ENCODE data around the gene EVI5L. TPM values are rescaled to one million over a fixed set of nuclear protein-coding genes. Genes with fewer than 3 reads are reported as not detected.

The EVI5L gene
- total RNA-seq, 3 donors from 2014 or later = 6.6 to 7.5 (median 7.1) TPM

- Mint-ChIP-seq H3K9me3 (no peaks in the 10 kb centered on the region), H3K36me3 (ENCODE audit: insufficient read depth) (no peaks in the 10 kb centered on the region), H3K4me3 (no peak overlapping the region), H3K27me3 (ENCODE audit: low read depth) (peaks cover 23% of the 10 kb centered on the region), H3K4me1 (ENCODE audit: low read depth) (no peaks in the 10 kb centered on the region)
- no peak for DNase-seq
- ATAC-seq = no peak
Measured at GRCh38 chr19:7895565-7895964, 65.5 kb downstream of the EVI5L start.

GRCh38 chr19:7897292-7897691 is 67.3 kb downstream of the EVI5L start:
- Mint-ChIP-seq H3K4me3 (no peak overlapping the region), H3K9me3 (no peaks in the 10 kb centered on the region), H3K36me3 (ENCODE audit: insufficient read depth) (no peaks in the 10 kb centered on the region), H3K4me1 (ENCODE audit: low read depth) (no peaks in the 10 kb centered on the region), H3K27me3 (ENCODE audit: low read depth) (peaks cover 18% of the 10 kb centered on the region)
- no peak for DNase-seq
- ATAC-seq = no peak

GRCh38 chr19:7898967-7899366 is 68.9 kb downstream of the EVI5L start:
- ATAC-seq = no peak
- no peak overlapping the region for H3K4me3 Mint-ChIP-seq
- no peaks in the 10 kb centered on the region for H3K36me3 Mint-ChIP-seq (ENCODE audit: insufficient read depth)
- no peaks in the 10 kb centered on the region for H3K9me3 Mint-ChIP-seq
- H3K4me1 Mint-ChIP-seq (ENCODE audit: low read depth) = peaks cover 2% of the 10 kb centered on the region
- DNase-seq = no peak
- peaks cover 14% of the 10 kb centered on the region for H3K27me3 Mint-ChIP-seq (ENCODE audit: low read depth)

- Mint-ChIP-seq H3K36me3 (ENCODE audit: insufficient read depth) (no peaks in the 10 kb centered on the region), H3K4me1 (ENCODE audit: low read depth) (peaks cover 7% of the 10 kb centered on the region), H3K27me3 (ENCODE audit: low read depth) (peaks cover 6% of the 10 kb centered on the region), H3K4me3 (no peak overlapping the region), H3K9me3 (no peaks in the 10 kb centered on the region)
- DNase-seq (no peak), ATAC-seq (no peak)
Measured at GRCh38 chr19:7899751-7900378, 69.8 kb downstream of the EVI5L start.

- Mint-ChIP-seq H3K4me3 (no peak overlapping the region), H3K4me1 (ENCODE audit: low read depth) (peaks cover 11% of the 10 kb centered on the region), H3K9me3 (no peaks in the 10 kb centered on the region), H3K27me3 (ENCODE audit: low read depth) (peaks cover 1% of the 10 kb centered on the region), H3K36me3 (ENCODE audit: insufficient read depth) (peaks cover 2% of the 10 kb centered on the region)
- ATAC-seq = no peak
- DNase-seq = no peak
Measured at GRCh38 chr19:7900401-7900870, 70.4 kb downstream of the EVI5L start.

GRCh38 chr19:7900931-7901330 is 70.9 kb downstream of the EVI5L start:
- Mint-ChIP-seq H3K4me3 (no peak overlapping the region), H3K4me1 (ENCODE audit: low read depth) (peaks cover 15% of the 10 kb centered on the region), H3K27me3 (ENCODE audit: low read depth) (peaks cover 1% of the 10 kb centered on the region), H3K9me3 (no peaks in the 10 kb centered on the region), H3K36me3 (ENCODE audit: insufficient read depth) (peaks cover 2% of the 10 kb centered on the region)
- no peak for ATAC-seq
- DNase-seq = no peak

- Mint-ChIP-seq H3K27me3 (ENCODE audit: low read depth) (peaks cover 1% of the 10 kb centered on the region), H3K4me3 (no peak overlapping the region), H3K9me3 (no peaks in the 10 kb centered on the region), H3K36me3 (ENCODE audit: insufficient read depth) (peaks cover 2% of the 10 kb centered on the region), H3K4me1 (ENCODE audit: low read depth) (peaks cover 15% of the 10 kb centered on the region)
- DNase-seq = no peak
- no peak for ATAC-seq
Measured at GRCh38 chr19:7901337-7901736, 71.3 kb downstream of the EVI5L start.

GRCh38 chr19:7902796-7903243 is 72.8 kb downstream of the EVI5L start:
- no peak for DNase-seq
- no peaks in the 10 kb centered on the region for H3K27me3 Mint-ChIP-seq (ENCODE audit: low read depth)
- no peaks in the 10 kb centered on the region for H3K9me3 Mint-ChIP-seq
- H3K36me3 Mint-ChIP-seq (ENCODE audit: insufficient read depth) = peaks cover 2% of the 10 kb centered on the region
- H3K4me1 Mint-ChIP-seq (ENCODE audit: low read depth) = peaks cover 17% of the 10 kb centered on the region
- H3K4me3 Mint-ChIP-seq = peak overlapping the region; percentile 82
- ATAC-seq = no peak

- peak within 1 kb of the TSS; percentile 88 for H3K4me3 Mint-ChIP-seq
- H3K27me3 Mint-ChIP-seq (ENCODE audit: low read depth) = no peaks in the 10 kb centered on the region
- peaks cover 2% of the 10 kb centered on the region for H3K36me3 Mint-ChIP-seq (ENCODE audit: insufficient read depth)
- ATAC-seq (peak; percentile 88 to 91), DNase-seq (peak; percentile 100)
- H3K9me3 Mint-ChIP-seq = no peaks in the 10 kb centered on the region
- peaks cover 17% of the 10 kb centered on the region for H3K4me1 Mint-ChIP-seq (ENCODE audit: low read depth)
Measured at GRCh38 chr19:7903244-7904073, 73.4 kb downstream of the EVI5L start, which contains the start of gene MAP2K7. TSS of gene MAP2K7 (plus strand) at chr19:7903877. CDS start at chr19:7903945, 68 bp downstream.

GRCh38 chr19:7904074-7905020 is 74.3 kb downstream of the EVI5L start:
- peaks cover 2% of the 10 kb centered on the region for H3K36me3 Mint-ChIP-seq (ENCODE audit: insufficient read depth)
- H3K4me1 Mint-ChIP-seq (ENCODE audit: low read depth) = peaks cover 17% of the 10 kb centered on the region
- ATAC-seq (peak; percentile 59 to 60), DNase-seq (no peak)
- no peaks in the 10 kb centered on the region for H3K9me3 Mint-ChIP-seq
- H3K27me3 Mint-ChIP-seq (ENCODE audit: low read depth) = no peaks in the 10 kb centered on the region
- peak overlapping the region; percentile 88 for H3K4me3 Mint-ChIP-seq

- H3K36me3 Mint-ChIP-seq (ENCODE audit: insufficient read depth) = peaks cover 2% of the 10 kb centered on the region
- H3K4me3 Mint-ChIP-seq = peak overlapping the region; percentile 88
- peaks cover 17% of the 10 kb centered on the region for H3K4me1 Mint-ChIP-seq (ENCODE audit: low read depth)
- H3K27me3 Mint-ChIP-seq (ENCODE audit: low read depth) = no peaks in the 10 kb centered on the region
- ATAC-seq (no peak), DNase-seq (no peak)
- no peaks in the 10 kb centered on the region for H3K9me3 Mint-ChIP-seq
Measured at GRCh38 chr19:7905268-7905667, 75.2 kb downstream of the EVI5L start.

GRCh38 chr19:7905859-7906258 is 75.8 kb downstream of the EVI5L start:
- peaks cover 17% of the 10 kb centered on the region for H3K4me1 Mint-ChIP-seq (ENCODE audit: low read depth)
- H3K36me3 Mint-ChIP-seq (ENCODE audit: insufficient read depth) = peaks cover 5% of the 10 kb centered on the region
- H3K27me3 Mint-ChIP-seq (ENCODE audit: low read depth) = no peaks in the 10 kb centered on the region
- no peak for ATAC-seq
- peak overlapping the region; percentile 61 for H3K4me3 Mint-ChIP-seq
- no peaks in the 10 kb centered on the region for H3K9me3 Mint-ChIP-seq
- no peak for DNase-seq

- Mint-ChIP-seq H3K36me3 (ENCODE audit: insufficient read depth) (peaks cover 12% of the 10 kb centered on the region), H3K27me3 (ENCODE audit: low read depth) (no peaks in the 10 kb centered on the region), H3K4me1 (ENCODE audit: low read depth) (peaks cover 17% of the 10 kb centered on the region), H3K4me3 (no peak overlapping the region), H3K9me3 (no peaks in the 10 kb centered on the region)
- DNase-seq (no peak), ATAC-seq (no peak)
Measured at GRCh38 chr19:7907122-7907521, 77.1 kb downstream of the EVI5L start.

GRCh38 chr19:7907544-7907943 is 77.5 kb downstream of the EVI5L start:
- ATAC-seq (no peak), DNase-seq (no peak)
- Mint-ChIP-seq H3K9me3 (no peaks in the 10 kb centered on the region), H3K4me1 (ENCODE audit: low read depth) (peaks cover 16% of the 10 kb centered on the region), H3K27me3 (ENCODE audit: low read depth) (no peaks in the 10 kb centered on the region), H3K36me3 (ENCODE audit: insufficient read depth) (peaks cover 13% of the 10 kb centered on the region), H3K4me3 (no peak overlapping the region)

Measured in activated T-cell treated with anti-CD3 and anti-CD28 coated beads, Interleukin-2, amount 50 U/mL, for 4 hours (primary cell).